GM21528 (cell line): ENCODE measurements around the gene WWP2.
"Not testable (repeated sequence)": the region's sequence is repeated elsewhere in the genome, so short reads cannot be mapped to it uniquely, and the experiment has no call there.

ENCODE experiments used
- ATAC-seq: cut with Tn5 transposase; IDR thresholded peaks from one replicate; pipeline ENCODE4 v1.9.1; 2021; ENCODE audit warnings: mild to moderate bottlenecking, moderate library complexity; ENCODE audit not compliant: unreplicated experiment, low FRiP score

Gene WWP2

DNA sequence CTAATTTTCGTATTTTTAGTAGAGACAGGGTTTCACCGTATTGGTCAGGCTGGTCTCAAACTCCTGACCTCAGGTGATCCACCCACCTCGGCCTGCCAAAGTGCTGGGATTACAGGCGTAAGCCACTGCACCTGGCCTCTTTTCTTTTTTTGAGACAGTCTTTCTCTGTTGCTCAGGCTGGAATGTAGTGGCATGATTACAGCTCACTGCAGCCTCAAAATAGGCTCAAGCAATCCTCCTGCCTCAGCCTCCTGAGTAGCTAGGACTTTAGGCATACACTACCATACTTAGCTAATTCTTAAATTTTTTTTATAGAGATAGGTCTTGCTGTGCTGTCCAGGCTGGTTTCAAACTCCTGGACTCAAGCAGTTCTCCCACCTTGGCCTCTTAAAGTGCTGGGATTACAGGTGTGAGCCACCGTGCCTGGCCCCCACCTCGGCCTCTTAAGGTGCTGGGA lies 29.3 kb downstream of the WWP2 start:
- ATAC-seq, result not testable (repeated sequence)

DNA sequence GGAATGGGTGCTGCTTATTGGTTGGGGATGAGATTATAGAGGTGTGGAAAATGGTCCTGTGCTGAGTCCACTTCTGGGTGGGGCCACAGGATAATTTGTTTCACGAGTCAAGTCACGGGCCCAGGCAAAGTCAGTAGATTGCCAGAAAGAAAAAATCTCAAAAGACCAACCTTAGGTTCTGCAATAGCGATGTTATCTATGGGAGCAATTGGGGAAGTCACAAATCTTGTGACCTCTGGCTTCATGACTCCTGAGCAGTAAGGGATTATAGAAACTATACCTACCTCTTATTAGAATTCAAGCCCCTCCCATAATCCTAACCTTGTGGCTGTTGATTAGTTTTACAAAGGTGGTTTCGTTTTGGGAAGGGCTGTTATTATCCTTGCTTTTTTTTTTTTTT lies 31.4 kb downstream of the WWP2 start:
- ATAC-seq, result no peak

DNA sequence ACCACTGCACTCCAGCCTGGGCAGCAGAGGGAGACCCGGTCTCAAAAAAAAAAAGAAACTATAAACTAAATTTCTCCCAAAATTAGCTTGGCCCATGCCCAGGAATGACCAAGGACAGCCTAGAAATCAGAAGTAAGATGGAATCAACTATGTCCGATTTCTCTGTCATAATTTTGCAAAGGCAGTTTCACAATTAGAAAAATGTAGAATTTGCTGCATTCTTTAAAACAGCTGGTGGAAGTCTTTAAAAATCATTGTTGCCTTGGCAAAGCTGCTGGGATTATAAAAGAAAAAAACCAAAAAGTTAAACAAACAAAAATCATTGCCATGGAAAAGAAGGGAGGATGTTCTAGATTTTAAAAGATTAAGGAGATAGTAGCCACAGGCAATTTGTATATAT lies 32.4 kb downstream of the WWP2 start:
- no peak for ATAC-seq

DNA sequence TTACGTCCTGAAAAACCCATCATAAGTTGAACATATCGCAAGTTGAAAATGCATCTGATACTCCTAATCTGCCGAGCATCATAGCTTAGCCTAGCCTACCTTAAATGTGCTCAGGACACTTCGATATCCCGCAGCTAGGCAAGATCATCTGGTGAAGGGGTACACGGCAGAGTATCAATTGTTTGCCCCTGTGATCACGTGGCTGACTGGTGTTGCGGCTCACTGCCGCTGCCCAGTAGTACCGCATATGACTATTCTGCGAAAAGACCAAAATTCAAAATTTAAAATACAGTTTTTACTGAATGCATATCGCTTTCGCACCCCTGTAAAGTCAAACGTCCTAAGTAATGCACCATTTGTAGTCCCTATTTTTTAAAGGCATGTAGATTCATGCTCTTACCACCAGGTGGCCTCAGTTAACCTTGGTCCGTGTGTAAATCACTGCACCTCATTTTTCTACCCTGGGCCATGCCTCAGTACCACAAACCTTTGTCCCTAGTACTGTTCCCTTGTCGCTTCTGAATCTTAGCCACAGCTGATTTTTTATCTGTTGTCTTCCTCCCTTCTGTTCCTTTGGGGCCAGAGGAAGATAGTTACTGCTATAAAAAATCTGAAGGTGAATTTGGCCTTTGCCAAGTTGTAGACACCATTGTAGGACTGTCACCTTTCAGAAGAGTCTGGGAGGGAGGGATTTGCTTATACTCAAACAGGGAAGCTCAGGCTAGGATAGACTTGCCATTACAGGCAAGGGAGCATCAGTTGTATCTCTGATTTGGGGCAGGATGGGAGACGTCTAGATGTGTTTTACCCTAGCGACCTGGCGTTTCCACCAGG lies 34.4 kb downstream of the WWP2 start:
- no peak for ATAC-seq

DNA sequence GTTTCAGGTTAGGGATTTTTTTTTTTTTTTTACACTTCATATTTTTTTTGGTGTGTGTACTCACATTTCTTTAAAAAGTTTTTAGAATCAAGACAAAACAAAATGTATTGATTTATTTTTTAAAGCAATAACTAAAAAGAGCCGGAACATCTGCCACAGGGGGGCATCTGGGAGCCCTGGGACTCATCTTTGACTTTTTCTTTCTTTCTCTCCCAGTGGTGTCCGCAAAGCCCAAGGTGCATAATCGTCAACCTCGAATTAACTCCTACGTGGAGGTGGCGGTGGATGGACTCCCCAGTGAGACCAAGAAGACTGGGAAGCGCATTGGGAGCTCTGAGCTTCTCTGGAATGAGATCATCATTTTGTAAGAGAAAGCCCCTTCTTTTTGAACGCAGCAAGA lies 36.3 kb downstream of the WWP2 start:
- no peak for ATAC-seq

DNA sequence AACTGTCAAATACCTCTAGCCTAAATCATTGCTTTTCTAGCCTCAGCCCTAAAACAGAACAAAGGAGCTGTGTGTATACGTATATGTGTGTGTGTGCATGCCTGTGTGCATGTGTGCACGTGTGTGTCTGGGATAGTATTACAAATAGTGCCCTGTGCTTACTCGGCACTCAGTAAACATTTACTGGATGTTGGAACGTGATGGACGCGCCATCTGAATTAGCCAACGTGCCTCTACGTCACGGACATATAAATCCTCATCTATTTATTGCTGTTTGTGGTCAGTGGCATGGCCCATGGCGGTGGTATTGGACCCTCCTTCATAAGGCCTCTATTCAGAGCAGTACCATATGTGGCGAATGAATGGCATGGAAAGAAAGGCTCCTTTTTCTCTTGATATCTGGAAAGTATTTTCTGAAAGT lies 37.5 kb downstream of the WWP2 start:
- ATAC-seq, result no peak

DNA sequence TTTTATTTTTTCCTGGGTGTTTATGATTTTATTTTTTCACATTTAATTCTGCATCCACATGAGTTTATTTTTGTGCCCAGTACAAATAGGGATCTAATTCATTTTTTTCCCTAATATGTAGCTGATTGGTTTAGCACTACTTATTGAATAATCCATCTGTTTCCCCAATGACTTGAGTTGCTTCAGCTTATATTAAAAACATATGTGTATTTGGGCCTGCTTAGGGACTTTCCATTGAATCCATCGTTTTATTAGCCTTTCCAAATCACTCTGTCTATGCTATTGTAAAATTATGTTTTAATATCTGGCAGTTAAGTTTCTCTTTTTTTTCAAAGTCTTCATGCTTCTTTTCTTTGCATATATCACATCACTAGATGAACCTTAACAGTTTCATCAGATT lies 42.2 kb downstream of the WWP2 start:
- no peak for ATAC-seq

DNA sequence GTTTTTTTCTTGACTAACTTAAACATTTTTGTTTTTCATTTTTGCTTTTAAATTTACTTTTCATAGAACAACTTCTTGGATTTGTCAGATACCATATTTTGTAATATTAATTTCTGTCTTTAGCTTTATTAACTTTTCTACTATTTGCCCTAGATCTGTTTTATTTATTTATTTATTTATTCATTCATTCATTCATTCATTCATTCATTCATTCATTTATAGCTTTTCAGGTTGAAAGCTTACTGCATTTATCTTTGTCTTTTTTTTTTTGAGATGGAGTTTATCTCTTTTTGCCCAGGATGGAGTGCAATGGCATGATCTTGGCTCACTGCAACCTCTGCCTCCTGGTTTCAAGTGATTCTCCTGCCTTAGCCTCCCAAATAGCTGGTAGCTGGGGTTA lies 44.6 kb downstream of the WWP2 start:
- ATAC-seq, result not testable (repeated sequence)

DNA sequence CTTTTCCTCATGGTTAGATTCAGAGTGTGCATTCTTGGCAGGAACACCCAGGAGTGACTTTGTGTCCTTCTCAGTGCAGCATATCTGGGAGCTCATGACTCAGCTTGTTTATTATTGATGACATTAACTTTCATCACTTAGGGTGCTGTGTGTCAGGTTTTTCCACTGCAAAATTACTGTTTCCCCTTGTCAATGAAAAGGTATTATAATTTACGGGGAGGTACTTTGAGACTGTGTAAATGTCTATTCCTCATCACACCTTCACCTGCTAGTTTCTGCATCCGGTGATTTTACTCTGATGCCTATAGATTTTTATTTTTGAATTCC lies 50.5 kb downstream of the WWP2 start:
- ATAC-seq, result no peak

DNA sequence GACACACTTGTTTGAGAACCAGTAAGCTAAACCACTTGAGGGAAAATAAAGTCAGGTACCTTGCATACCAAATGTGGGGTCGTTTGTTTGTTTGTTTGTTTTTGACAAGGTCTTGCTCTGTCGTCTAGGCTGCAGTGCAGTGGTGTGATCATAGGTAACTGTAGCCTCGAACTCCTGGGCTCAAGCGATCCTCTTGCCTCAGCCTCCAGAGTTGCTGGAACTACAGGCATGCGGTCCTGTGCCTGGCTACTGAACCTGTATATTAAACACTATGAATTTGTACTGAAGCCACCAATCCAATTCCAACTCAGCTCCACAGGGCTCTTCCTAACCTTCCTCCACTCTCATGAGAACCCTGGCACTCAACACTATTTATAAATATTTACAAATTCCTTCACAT lies 51.9 kb downstream of the WWP2 start:
- ATAC-seq, result no peak

DNA sequence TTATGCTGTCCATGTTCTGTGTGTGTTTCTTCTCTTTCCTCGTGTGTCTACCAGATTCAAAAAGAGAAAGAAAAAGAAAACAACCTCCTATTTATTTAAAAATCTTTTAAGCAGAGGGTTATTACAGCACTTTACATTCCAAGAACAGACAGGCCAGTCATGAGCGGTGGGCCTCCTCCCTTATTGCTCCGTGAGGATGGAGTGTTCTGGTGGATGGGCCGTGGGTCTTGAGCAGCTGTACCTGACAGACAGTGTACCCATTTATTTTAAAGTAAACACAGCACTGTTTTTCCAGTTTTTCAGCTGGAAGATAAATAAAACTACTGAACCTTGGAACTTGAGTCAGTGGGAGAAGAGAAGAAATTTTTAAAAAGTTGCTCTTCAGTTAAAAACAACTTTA lies 52.4 kb downstream of the WWP2 start:
- no peak for ATAC-seq

DNA sequence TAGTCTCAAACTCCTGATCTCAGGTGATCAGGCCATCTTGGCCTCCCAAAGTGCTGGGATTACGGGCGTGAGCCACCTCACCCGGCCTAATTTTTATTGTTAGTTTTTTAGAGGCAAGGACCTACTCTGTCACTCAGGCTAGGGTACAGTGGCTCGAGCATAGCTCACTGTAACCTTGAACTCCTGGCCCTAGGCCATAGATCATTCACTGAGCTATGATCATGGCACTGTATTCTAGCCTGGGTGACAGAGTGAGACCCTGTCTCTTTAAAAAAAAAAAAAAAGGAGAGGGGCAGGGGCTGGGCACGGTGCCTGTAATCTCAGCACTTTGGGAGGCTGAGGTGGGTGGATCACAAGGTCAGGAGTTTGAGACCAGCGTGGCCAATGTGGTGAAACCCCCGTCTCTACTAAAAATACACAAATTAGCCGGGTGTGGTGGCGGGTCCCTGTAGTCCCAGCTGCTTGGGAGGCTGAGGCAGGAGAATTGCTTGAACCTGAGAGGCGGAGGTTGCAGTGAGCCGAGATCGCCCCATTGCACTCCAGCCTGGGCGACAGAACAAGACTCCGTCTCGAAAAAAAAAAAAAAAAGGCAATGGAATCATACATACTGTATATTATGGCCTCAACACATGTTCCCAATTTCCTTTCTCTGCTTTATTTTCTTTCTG lies 53.2 kb downstream of the WWP2 start:
- not testable (repeated sequence) for ATAC-seq

DNA sequence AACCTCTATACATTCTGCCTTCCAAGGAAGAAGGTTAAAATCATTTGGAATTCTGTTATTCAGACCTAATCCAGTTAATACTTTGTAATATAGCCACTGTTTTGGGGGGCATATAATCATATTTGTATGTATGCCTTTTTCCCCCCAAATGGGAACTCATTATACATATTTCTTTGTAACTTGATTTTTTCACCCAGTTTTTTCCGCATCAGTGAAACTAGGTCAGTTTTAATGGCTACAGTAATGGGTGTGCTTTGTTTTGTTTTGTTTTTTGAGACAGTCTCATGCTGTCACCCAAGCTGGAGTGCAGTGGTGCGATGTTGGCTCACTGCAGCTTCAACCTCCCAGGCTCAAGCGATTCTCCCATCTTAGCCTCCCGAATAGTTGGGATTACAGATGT lies 54.9 kb downstream of the WWP2 start:
- no peak for ATAC-seq

DNA sequence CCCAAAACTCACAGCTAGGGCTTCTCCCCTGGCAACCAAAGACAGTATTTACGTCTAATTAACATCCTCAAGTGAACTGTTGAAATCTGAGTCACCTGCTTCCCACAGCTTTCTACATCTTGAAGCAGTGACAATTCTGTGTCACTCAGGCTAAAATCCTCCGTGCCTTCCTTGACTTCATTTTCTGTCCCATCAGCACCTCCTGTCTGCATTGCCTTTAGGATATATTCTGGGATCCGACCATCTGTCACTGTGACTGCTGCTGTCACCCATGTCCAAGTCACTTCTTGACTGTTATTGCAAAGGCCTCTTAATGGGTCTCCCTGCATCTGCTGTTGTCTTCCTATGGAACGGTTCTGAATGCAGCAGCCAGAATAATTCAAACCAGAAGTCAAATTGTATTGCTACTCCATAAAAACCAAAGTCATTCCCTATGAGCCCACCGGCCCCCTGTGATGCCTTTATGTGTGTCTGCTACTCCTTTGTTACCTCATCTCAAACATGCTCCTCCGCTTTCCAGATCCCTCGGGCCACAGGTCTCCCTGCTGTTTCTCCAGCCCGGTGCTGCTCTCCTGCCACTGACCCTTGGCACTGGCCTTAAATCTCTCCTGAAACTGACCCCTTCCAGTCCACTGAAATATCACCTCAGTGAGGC lies 56.9 kb downstream of the WWP2 start:
- no peak for ATAC-seq

DNA sequence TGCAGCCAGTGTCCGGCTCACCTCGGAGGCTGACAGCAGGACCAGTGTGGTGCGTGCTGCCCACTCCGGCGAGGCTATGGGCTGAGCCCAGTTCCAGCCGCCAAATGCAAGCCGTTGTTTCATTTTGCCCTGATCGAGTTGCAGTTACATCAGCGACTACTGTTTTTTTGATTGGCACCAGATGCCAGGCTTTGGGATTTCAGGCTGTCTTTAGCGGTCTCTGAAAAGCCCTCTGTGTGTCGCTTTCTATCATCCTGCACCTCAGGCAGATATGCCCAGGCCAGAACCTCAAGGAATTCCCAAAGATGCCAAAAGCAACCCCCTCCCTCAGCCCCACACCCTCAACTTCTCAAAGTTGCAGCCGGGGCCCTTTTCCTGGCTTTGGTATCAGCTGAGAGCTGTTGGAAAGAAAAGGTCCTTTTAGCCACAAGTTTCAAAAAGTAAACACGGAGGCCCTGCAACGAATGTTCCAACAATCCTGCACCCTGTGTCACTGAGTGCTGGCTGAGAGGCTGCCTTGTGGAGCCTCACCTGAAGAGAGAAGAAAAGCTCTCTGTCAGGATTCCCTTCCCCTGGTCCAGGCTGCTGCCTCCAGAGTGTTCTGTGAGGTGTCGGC lies 58.9 kb downstream of the WWP2 start:
- no peak for ATAC-seq

DNA sequence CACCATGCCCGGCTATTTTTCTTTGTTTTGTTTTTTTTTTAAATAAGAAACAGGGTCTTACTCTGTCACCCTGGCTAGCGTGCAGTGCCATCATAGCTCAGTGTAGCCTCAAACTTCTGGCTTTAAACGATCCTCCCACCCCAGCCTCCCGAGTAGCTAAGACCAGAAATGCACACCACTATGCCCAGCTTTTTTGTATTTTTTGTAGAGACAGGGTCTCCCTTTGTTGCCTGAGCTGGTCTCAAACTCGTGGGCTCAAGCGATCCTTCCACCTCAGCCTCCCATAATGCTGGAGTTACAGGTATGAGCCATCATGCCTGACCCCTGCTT lies 59.7 kb downstream of the WWP2 start:
- ATAC-seq, result no peak

DNA sequence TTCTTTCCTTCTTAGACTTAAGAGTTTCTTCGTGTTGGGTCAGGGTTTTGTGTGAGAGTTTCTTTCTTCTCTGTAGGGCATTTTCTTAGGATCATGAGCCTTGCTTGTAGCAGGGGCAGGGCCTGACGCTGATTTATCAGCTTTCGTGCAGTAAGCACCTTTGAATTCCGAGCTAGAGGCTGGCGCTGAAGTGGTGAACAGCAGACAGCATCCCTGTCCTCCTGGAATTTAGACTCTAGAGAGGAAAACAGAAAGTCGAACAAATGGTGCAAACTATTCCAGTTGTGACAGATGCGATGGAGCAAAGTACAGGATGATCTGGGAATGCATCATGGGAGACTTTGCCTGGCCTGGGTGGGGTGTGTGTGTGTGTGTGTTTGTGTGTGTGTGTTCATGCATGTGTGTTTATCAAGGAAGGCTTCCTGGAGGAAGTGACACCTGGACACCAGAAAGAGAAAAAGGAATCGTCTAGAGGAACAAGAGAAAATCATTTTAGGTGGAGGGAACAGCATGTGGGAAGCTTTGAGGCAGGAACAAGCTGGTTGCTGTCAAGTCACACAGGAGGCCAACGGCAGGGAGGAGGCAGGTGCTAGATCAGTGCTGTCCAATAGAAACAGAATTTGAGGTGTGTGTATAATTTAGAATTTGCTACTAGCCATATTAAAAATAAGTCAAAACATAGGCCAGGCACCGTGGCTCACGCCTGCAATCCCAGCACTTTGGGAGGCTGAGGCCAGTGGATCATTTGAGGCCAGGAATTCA lies 60.2 kb downstream of the WWP2 start:
- no peak for ATAC-seq

DNA sequence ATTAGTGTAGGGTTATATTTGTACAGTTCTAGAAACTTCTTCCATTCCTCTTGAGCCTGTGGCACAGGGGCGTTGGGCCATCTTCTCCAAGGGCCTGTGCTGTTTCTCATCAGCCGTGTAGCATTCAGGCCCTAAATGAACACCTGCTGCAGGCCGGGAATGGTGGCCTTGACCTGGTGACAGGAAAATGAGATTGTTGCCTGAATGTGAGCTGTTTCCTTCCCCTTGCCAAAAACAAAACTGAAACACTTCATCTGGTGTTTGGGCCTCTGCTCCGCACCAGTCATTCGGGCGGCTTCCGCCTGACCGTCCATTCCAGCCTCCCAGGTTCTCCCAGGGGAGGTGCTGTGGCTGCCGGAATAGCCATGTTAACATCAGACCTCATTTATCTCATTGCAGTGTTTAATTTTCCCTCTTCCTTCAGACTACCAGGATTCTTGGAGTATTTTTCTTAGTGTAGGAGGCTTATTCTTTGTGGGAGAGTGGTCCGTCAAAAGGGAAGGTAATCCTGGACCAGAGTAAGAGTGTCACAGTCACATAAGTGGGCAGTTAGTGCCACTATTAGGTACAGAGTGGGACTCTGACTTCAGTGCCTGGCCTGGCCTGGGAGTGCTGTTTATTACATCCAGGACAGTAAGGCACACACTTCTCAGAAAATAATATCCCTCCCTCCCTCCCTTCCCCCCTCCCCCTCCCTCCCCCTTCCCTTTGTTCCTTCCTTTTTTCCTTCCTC lies 61.9 kb downstream of the WWP2 start:
- ATAC-seq, result peak; percentile 71

DNA sequence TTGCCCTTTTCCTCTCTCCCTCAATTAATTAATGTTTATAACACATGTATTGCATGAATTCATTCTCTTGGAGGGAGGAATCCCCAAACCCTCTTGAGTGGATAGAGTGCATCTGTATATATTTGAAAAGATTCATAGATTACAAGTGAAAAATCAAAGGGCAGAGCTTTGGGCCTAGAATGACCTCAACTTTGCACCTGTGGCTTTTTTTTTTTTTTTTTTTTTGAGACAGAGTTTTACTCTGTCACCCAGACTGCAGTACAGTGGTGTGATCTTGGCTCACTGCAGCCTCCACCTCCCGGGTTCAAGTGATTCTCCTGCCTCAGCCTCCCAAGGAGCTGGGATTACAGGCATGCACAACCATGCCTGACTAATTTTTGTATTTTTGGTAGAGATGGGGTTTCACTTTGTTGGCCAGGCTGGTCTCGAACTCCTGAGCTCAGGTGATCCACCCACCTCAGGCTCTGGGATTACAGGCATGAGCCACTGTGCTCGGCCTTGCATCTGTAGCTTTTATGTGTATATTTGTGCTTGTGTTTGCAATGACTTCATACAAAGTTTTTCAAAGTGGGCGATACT lies 62.5 kb downstream of the WWP2 start:
- not testable (repeated sequence) for ATAC-seq

DNA sequence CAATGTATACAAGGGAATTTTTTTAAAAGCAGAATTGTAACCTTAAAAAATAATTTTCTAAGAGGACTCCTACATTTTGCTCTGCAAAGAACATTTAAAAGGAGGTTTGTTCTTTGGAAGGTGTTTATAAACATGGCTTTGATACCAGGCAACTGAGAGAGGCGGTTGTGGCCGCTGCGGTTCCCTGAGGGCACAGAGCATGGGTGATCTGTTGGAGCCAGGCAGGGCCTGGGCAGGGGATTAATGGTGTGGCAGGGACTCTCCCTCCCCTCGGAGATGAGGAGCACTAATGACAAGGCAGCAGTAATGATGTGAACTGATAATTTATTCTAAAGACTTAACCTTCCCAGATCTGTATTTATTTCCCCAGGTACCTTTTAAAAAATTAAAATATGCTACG lies 65.4 kb downstream of the WWP2 start:
- no peak for ATAC-seq
